NCI-H128 (cell line): ENCODE data around the gene MINDY4.

ENCODE experiments used
- DNase-seq: peaks from one replicate; lab custom pipeline; 2025; ENCODE audit not compliant: unreplicated experiment; lab: John Stamatoyannopoulos, UW

MINDY4 gene

DNA sequence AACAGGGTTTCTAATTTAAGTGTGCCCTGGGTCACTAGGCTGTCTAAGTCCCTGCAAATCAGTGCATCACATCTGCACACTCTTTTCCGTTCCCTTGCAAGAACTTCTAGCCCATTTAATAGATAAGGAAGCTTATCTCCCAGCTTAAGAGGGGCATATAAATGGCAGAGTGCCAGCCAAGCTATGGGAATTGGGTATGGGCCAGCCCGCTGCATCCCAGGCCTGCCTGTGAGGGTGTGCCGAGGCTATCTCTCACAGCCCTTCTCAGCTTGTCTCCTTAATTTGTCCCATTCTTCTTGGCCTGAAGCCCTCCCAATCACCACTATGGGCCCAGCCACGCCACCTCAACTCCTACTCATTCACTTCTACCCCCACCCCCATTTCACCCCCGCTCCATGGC is 155.1 kb downstream of the MINDY4 start:
- DNase-seq, result no peak

DNA sequence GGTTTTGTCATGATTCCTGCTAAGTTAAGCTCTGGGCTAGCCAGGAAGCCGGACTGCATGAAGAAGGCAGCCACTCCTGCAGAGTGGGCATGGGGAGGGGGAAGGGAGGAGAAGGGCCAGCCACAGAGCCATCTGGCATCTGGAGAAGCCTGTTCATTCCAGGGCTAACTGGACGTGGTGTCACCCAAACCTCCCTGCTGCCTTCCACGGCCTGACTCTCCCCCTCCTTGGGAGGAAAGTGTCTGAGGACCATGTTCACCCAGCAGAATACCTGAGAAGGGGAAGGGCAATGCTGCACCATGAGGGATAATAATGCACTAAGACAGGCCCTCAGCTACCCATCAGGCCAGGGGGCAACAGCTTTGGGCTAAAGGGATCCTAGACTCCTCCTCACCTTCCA is 155.8 kb downstream of the MINDY4 start:
- no peak for DNase-seq

DNA sequence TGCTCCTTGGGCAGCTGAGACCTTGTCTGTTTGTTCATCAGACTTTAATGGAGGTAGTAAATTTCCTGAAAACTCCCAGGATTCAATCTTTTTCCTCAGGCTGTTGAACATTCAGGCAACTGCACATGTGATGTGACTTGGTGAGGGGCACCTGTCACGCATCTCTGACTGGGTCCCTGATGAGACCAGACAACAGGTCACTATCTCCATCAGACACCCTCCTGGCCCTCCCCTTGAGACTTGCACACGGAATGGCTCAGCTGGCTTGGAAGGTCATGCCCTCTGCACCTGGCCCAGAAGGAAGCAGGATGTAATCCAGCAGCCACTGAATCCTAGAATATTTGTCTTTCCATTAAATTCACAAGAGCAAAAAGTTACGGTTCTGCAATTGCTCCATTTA is 156.3 kb downstream of the MINDY4 start:
- DNase-seq, result no peak

DNA sequence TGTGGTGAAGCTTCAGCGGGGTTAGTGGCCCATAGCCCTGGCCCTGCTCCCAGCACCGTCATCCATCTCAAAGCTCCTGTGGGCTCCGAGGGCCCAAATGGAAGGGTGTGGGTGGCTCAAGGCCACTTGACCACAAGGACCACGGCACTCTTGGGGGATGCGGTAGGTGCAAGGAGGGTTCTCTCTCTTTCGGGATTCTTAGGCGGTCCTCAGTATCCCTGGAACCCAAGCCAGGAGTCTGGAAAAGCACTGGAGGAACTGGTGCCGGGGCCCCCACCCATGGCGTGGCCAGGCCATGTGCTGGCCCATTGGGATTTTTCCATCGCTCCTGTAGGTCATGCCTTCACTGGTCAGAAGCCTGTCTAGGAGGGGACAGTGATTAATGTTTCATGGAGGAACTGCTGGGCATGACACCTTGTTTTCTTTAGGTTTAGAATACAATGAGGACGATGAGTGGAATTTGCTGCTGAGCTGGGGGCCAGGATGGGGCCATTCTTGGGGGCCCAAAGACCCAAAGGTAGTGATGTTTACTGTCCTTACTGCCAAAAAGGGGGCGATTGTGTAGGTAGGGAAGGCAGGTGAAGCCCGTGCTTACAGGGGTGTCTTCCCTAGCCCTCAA is 157.1 kb downstream of the MINDY4 start:
- no peak for DNase-seq

DNA sequence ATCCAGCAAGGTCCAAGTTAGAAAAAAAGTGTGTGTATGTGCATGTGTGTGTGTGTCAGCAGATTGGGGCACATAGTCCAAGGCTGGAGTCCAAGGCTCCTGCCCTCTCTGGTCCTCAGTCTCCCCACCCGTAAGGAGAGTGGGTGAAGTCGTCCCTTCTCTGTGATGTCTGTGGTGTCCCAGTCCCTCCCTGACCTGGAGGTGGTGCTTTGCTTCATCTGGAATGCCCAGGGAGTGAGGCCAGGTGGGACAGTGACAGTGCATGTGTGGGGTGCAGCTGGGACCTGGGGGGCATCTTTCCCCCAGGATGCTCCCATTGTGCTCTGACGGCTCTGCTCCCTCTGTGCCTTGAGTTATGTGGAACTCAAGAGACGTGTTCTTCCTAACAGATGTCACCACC is 158.5 kb downstream of the MINDY4 start:
- no peak for DNase-seq

DNA sequence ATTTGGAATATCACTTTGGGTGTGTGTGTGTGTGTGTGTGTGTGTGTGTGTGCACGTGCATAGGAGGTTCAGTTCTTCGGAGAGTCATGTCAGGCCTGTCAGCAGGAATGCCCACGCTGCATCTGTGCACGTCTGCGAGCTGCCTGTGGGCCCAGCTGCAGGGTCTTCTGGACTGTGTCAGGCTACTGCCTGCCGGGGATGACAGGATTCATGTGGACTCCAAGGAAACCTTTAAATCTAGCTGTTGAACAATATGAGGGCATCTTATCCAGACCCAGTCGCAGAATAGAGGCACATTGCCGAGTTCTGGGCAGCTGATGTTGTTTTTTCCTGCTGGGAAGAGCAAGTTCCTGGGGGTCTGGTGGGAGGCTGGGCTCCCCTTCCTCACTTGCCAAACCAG is 159.4 kb downstream of the MINDY4 start:
- no peak for DNase-seq

DNA sequence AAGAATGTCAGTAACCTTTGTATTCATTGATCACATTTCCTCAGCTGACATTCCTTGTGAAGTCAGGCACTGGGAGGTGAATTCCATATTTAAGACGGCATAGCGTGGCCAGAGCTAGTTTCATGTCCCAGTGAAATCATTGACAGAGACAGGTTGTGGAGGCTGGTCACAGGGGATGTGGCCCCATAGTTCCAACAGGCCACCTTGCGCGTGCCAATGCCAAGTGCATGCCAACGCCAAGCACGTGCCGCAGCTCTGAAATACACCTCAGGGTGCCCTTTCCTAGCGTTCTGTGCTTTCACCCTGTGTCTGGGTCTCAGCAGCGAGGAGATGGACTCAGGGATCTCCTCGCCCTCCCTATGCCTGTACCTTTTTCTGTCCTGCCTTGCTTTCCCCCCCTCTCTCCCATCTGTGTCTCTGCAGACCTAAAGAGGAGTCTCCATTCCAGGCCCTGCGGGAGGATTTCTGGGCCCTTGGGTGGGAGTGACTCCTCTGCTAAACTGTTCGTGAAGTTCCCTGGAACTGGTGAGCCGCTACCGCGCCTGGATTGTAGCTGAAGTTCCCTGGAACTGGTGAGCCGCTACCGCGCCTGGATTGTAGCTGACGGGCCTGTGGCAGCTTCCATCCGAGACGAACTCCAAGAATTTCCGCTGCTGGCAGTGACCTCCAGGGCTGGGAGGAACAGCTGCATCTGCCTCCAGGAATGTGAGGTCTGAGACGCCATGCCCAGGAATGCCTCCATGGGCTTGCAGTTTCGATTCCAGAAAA is 160.1 kb downstream of the MINDY4 start:
- DNase-seq, result no peak

DNA sequence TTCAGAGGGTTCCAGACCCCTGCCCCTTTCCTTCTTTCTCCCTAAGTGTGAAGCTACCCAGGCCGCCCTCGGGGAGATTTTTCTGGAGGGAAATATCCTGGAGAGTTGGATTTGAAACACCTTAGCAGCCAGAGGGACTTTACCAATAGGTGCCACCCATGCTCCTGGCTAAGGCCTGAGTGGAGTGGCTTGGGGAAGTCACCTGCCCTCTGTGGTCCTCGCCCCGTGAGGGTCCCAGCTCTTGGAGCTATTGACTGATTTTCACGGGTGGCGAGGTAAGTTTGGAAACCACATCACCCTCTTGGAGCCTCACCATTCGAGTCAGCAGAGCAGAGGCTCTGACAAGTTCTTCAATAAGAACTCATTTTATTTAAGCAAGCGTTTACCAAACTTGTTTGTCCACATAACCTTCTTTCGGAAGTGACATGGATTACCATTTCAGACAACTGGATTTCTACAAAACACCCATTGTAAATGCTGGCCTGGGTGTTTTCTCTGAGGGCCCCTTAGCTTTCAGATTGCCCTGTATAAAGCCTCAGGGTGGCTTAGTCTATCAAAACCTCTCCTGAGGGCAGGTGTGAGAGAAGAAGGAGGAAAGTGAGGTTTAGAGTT is 160.8 kb downstream of the MINDY4 start:
- no peak for DNase-seq

DNA sequence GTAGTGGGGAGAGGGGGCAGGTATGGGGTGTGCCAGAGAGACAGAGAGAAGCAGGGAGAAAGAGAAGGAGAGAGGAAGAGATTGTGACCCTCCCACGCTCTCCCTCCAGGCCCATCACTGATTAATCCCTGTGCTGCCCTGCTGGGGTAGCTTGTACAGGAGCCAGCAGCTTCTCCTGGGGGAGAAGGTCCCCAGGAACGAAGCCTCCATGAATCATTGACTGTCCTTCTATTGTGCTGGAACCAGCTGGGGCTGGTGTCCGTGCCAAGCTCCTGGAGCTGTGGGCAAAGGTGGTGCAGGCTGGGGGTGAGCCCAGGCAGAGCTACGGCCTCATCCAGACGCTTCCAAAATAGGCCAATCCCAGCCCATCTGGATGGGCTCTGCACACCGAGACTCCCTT is 161.3 kb downstream of the MINDY4 start:
- no peak for DNase-seq

DNA sequence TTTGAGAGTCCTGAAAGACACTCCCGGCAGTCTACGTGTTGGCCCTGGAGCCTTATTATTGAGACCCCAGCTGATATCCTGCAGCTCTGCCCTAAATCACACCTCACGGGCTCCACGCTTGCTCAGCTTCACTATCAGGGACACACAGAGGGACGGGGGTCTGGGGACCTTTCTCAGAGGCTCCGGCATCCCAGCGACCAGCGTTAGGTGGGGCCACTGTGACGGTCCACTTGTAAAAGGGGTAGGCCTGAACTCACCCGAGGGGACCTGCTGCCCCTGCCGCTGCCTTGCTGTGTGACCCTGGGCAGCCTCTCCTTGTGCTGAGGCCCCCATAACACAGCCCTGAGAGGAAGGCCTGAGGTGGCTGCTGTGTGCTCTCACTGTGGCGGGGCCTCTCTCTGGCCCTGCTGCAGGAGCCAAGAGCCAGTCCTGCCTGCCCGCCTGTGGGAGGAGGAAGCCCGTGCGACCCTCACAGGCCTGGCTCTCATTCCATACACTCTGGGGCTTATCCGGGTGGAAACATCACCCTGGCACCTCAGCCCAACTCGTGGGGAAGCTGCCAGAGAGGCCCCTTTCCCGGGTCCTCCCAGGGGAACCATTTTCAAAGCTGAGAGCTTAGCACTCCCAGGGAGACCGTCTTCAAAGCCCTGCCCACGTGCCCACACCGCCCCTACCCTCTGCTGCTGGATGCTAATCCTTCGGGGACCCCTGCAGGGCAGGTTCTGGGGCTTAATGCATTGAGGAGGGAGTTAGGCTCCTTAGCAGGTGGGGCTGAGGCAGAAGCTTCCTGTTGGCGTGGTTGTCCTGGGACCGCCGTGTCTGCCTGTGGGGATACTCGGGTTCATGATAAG is 162.1 kb downstream of the MINDY4 start:
- no peak for DNase-seq

DNA sequence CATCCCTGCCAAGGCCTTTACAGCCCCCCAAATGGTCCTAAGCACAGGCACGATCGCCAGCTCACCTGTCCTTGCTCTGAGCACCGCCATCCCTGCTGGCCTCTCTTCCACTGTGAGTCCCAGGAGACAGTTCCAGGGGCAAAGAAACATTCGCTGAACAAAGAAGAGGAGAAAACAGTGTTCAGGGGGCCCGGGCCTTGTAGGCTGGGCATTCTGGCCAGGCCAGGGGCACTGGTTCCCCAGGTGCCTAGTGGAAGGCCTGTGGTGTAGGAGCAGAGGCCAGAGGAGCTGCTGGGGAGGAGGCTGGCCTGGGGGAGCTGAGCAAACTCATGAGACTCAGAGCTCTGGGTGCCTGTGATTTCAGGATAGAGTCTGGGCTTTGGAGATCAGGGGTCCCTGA is 163.0 kb downstream of the MINDY4 start:
- no peak for DNase-seq

DNA sequence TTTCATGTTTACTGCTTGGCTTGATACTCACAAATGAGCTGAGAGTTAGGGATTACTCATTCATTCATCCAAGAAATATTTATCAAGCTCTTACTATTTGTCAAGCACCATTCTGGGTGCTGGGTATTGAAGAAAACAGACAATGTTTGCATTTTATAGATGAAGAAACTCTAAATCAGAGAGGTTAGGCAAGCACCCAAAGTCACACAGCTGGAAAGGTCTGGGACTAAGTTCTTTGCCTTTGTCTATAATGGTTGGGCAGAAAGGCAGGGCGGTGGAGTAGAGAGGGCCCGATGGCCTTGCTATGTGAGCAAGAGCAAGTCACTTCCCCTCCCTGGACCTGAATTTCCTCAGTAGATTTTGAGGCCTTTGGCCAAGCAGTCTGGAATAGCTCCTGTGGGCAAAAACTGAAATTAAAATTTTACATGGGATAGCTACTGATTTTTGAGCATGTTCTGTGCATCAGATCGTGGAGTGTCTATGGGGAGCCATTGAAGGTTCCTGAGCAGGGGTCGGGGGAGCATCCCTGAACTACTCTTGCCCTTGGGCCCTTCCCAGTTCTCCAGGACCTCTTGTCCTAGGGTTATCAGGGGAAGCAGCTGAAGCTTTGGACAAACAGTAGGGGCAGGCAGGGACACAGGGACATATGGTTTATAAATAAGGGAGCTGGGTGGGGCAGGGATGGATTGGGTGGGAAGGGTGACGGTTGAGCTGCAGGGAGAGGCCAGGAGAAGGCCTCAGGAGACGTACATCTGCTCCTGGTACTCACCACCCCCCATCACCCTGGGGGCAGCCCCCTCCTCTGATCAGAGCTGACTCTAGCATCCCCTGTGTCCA is 163.7 kb downstream of the MINDY4 start:
- DNase-seq, result no peak

DNA sequence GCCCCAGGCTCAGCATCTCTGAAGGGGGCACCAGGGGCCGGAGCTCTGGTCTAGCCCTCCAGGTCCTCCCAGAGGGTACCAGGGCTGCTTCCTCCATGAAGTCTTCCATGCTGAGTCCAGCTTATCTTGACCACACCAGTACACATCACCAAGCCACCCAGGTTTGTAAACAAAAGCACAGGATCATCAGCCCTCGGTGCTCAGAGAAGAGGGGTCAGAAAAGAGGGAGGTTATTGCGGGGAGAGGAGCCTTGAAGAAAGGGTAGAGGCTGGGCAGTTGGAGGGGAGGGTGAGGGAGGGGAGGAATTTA is 164.3 kb downstream of the MINDY4 start:
- DNase-seq, result no peak

DNA sequence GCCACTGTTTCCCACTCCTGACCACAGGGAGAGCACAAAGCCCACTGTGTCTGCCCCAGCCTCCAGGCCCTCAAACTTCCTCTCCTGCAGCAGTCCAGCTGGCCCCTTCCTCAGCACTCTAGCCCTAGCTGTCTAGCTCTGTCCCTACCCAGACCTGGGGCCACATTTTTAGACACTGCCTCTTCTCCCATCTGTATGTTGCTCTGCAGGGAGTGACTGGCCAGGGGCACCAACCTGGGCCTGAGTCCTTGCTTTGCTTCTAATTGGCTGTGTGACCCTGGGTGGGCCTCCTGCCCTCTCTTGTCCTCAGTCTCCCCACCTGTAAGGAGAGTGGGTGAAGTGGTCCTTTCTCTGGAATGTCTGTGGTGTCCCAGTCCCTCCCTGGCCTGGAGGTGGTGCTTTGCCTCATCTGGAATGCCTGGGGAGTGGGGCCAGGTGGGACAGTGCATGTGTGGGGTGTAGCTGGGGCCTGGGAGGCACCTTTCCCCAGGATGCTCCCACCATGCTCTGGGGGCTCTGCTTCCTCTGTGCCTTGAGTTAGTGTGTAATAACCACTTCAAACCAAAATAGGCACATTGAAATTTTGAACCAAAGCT is 165.5 kb downstream of the MINDY4 start:
- DNase-seq, result no peak

DNA sequence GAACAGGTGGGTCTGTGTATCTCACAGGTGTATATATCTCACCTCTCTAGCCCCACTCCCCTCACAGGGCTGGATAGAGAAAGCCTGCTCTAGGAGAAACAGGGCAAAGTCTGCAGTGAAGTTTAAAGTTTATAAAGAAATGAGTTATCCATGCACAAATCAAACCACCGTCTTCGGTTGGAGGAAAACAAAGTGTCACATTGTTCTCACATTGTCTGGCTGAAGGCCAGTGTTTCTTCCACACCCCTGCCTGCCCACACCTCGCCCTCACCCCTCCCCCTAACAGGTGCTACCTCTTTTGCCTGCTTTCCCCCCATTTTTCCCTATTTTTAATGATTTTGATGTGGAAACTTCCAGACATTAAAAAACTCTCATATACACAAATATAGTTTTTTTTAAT is 166.2 kb downstream of the MINDY4 start:
- no peak for DNase-seq

DNA sequence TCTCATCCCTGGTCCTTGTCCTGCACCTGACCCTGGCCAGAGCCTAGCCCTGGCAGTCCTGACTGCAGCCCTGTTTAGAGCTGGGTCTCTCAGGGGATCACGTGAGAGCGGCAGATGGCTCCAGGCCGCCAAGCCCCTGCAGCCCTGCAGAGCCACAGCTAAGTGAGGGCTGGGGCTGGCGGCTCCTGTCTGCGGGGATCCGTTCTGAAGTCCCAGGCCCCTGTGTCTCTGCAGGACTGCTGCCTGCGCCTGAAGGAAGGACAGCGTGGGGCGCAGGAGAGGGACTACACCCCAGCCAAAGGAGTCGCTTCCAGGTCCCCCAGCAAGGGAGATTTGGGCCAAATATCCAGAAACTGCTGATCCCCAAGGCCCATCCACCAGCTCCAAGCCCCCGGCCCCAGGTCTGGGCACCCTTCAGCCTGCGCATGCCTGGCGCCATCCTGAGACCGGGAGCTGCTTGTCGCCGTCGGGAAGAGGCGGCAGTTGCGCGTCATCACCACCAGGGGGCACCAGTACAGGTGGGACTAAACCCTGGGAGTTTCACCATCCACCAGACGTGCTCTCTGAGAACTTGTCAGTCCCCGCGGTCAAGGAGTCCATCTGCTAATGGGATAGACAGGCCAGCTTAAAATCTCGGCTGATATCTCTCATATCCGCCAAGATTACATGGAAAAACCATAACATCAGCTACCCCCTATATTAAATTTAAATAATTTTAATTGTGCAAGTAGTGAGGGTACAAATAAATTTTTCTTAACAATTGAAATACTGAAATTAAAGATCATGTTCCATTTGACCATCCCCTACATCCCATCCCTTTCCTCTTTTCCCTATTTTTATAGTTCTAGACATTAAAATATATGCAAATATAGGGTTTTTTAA is 167.5 kb downstream of the MINDY4 start:
- DNase-seq, result peak; percentile 24

DNA sequence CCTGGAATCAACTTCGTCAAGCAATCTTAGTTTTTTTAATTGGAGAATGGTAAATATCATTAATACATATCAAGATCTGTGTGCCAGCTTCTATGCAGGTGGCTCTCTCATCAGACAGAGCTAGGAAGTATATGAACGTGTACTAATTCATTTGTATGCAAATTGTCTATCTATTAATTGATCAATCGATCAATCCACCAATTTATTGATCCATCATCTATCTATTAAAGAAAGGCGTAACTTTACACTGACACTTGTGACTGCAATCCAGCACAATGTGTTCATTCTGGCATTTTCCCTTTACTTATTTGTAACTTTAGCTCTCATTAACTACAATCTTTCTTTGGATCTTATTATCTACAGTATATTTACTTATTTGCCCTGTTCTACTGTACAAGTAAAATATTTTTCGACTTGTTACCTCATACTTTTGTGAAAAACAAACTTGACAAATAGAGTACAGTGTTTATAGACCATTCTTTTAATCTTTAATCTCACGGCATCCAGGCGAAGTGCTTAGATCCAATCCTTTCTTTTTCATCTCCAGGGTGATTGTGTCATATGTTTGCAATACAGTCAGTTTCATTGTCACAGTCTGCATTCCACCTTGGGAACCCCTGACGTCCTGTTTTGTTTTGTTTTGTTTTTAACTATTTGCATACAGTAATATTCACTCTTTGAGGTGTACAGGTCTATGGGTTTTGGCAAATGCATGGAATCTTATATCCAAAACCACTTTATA is 170.5 kb downstream of the MINDY4 start:
- no peak for DNase-seq
